DOHH2 (cell line): ENCODE results near the gene LSM3.

Source experiments
- EZH2phosphoT487 ChIP-seq: fragments of 200-600 bp; sonication (generic); IDR thresholded peaks from 2 replicates; pipeline ENCODE4 v1.6.1; 2017; ENCODE audit warnings: borderline replicate concordance, mild to moderate bottlenecking, antibody characterized with exemption, low read length, moderate library complexity, mixed read lengths
- TF ChIP-seq, protein P1 (sequence below): fragments of 200-600 bp; sonication (generic); IDR thresholded peaks from one replicate; pipeline ENCODE4 v1.5.1; 2014; ENCODE audit warnings: antibody characterized with exemption, mild to moderate bottlenecking, low read depth, low read length; ENCODE audit not compliant: poor library complexity, severe bottlenecking

DNA sequence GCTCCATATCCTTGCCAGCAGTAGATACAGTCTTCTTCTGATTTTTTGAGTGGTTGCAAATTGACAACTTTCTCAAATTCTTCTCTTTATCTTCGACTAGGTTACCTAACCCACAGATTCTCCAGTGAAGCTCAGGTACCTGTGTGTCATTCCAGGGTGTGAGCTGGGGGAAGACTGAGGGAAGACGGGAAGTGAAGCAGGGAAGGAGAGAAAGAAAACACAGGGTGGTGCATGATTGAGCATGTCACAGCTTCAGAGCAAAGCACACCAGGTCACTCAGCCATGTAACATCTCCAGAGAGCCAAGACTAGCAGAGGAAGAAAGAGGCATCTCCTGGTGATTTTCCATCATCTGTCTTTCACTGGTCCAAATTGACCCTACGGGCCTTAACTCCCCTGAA lies 67.2 kb downstream of the LSM3 start:
- TF ChIP-seq, protein P1, sequence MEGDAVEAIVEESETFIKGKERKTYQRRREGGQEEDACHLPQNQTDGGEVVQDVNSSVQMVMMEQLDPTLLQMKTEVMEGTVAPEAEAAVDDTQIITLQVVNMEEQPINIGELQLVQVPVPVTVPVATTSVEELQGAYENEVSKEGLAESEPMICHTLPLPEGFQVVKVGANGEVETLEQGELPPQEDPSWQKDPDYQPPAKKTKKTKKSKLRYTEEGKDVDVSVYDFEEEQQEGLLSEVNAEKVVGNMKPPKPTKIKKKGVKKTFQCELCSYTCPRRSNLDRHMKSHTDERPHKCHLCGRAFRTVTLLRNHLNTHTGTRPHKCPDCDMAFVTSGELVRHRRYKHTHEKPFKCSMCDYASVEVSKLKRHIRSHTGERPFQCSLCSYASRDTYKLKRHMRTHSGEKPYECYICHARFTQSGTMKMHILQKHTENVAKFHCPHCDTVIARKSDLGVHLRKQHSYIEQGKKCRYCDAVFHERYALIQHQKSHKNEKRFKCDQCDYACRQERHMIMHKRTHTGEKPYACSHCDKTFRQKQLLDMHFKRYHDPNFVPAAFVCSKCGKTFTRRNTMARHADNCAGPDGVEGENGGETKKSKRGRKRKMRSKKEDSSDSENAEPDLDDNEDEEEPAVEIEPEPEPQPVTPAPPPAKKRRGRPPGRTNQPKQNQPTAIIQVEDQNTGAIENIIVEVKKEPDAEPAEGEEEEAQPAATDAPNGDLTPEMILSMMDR, result no peak
- TF ChIP-seq EZH2phosphoT487, result no peak
